ENCODE results near the gene VSTM1. TPM values are rescaled to one million over a fixed set of nuclear protein-coding genes. Genes with fewer than 3 reads are reported as not detected.

The VSTM1 gene
- polyA plus RNA-seq, 3 donors = 3.7 to 172 (median 137) TPM

DNA sequence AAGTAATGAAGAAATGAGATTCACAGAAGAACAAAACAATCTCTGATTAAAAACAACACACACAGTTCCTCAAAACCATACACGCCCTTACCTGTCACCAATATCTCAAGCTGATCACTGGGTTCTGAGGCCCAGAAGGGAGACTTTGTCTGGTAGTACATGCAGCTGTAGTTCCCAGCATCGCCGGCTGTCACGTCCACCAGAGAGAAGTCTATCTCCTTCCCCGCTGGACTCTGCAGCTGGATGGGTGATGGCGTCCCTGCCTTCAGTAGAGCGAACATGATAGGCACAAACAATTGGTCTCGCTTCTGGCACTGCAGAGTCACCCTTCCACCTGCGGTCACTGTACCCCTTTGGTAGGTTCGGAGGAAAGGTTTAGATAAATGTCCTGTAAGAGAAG lies 10.1 kb upstream of the VSTM1 start:
- DNase-seq = no peak
- no peaks in the 10 kb centered on the region for H4K20me1 ChIP-seq (ENCODE audit: insufficient read depth, low read length)
- WGBS (ENCODE audit: insufficient coverage) = 89% methylated on average over 8 of the region's 10 CpGs
- no peak overlapping the region for H3K4me3 Mint-ChIP-seq
- no peak overlapping the region for H2AFZ ChIP-seq (ENCODE audit: insufficient read depth, low read depth, low read length, poor library complexity, severe bottlenecking)
- peak overlapping the region in 1 of 7 donors; percentile 61 for H3K27ac Mint-ChIP-seq
- no peaks in the 10 kb centered on the region for H3K27me3 ChIP-seq (ENCODE audit: control insufficient read depth in 2 of 2, insufficient read depth in 2 of 2, low read length in 2 of 2)
- TF ChIP-seq, protein P1, sequence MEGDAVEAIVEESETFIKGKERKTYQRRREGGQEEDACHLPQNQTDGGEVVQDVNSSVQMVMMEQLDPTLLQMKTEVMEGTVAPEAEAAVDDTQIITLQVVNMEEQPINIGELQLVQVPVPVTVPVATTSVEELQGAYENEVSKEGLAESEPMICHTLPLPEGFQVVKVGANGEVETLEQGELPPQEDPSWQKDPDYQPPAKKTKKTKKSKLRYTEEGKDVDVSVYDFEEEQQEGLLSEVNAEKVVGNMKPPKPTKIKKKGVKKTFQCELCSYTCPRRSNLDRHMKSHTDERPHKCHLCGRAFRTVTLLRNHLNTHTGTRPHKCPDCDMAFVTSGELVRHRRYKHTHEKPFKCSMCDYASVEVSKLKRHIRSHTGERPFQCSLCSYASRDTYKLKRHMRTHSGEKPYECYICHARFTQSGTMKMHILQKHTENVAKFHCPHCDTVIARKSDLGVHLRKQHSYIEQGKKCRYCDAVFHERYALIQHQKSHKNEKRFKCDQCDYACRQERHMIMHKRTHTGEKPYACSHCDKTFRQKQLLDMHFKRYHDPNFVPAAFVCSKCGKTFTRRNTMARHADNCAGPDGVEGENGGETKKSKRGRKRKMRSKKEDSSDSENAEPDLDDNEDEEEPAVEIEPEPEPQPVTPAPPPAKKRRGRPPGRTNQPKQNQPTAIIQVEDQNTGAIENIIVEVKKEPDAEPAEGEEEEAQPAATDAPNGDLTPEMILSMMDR (IDR thresholded peaks at IDR 0.05) = no peak
- H3K9me3 ChIP-seq (replicated peaks in 1 of 2; ENCODE audit: control insufficient read depth in 1 of 2, insufficient read depth in 1 of 2, low read length in 2 of 2) = peaks cover 0 to 8% of the 10 kb centered on the region in 2 donors
- intact Hi-C loops (cut with micrococcal nuclease) = no loop called here
- H3K4me3 ChIP-seq (replicated peaks in 1 of 3; ENCODE audit: low read depth in 2 of 3, low read length in 3 of 3) = no peak overlapping the region
- H3K9ac ChIP-seq (ENCODE audit: insufficient read depth, low read length, poor library complexity, severe bottlenecking) = no peak overlapping the region
- no peaks in the 10 kb centered on the region for H3K27me3 Mint-ChIP-seq (ENCODE audit: low read depth in 3 of 3)
- peaks cover 18% of the 10 kb centered on the region for H3K4me1 Mint-ChIP-seq
- H3K4me1 ChIP-seq (ENCODE audit: control insufficient read depth in 1 of 2, insufficient read depth in 2 of 2, low read length in 2 of 2) = peaks cover 18 to 25% of the 10 kb centered on the region in 2 donors
- peaks cover 0 to 9% (median 7%) of the 10 kb centered on the region in 7 donors for H3K9me3 Mint-ChIP-seq
- H3K79me2 ChIP-seq (ENCODE audit: insufficient read depth, low read length) = no peaks in the 10 kb centered on the region
- peaks cover 0 to 7% of the 10 kb centered on the region in 2 donors for H3K36me3 Mint-ChIP-seq
- H3K36me3 ChIP-seq (replicated peaks in 1 of 2; ENCODE audit: control insufficient read depth in 1 of 2, insufficient read depth in 2 of 2, low read length in 2 of 2) = no peaks in the 10 kb centered on the region
- no peak overlapping the region for H3K27ac ChIP-seq (ENCODE audit: low read depth in 1 of 2, low read length in 2 of 2)
- no peak overlapping the region for H3K4me2 ChIP-seq (replicated peaks; ENCODE audit: extremely low read depth, low read length, poor library complexity, severe bottlenecking)

DNA sequence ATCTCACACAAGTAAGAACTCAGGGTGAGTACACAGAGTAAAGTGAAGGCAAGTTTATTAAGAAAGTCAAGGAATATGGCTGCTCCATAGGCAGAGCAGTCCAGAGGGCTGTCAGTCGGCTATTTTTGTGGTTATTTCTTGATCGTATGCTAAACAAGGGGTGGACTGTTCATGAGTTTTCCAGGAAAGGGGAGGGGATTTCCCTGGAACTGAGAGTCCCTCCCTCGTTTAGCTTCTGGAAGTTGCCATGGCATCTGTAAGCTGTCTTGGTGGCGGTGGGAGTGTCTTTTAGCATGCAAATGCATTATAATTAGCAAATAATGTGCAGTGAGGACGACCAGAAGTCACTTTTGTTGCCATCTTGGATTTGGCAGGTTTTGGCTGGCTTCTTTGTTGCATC lies 5.8 kb upstream of the VSTM1 start:
- Histone ChIP-seq H3K4me1 (ENCODE audit: control insufficient read depth in 1 of 2, insufficient read depth in 2 of 2, low read length in 2 of 2) (peaks cover 8 to 11% of the 10 kb centered on the region in 2 donors), H3K27me3 (ENCODE audit: control insufficient read depth in 2 of 2, insufficient read depth in 2 of 2, low read length in 2 of 2) (no peaks in the 10 kb centered on the region), H4K20me1 (ENCODE audit: insufficient read depth, low read length) (no peaks in the 10 kb centered on the region), H2AFZ (ENCODE audit: insufficient read depth, low read depth, low read length, poor library complexity, severe bottlenecking) (no peak overlapping the region), H3K9ac (ENCODE audit: insufficient read depth, low read length, poor library complexity, severe bottlenecking) (no peak overlapping the region), H3K27ac (ENCODE audit: low read depth in 1 of 2, low read length in 2 of 2) (no peak overlapping the region), H3K79me2 (ENCODE audit: insufficient read depth, low read length) (no peaks in the 10 kb centered on the region), H3K9me3 (replicated peaks in 1 of 2; ENCODE audit: control insufficient read depth in 1 of 2, insufficient read depth in 1 of 2, low read length in 2 of 2) (peaks cover 0 to 8% of the 10 kb centered on the region in 2 donors), H3K36me3 (replicated peaks in 1 of 2; ENCODE audit: control insufficient read depth in 1 of 2, insufficient read depth in 2 of 2, low read length in 2 of 2) (no peaks in the 10 kb centered on the region), H3K4me2 (replicated peaks; ENCODE audit: extremely low read depth, low read length, poor library complexity, severe bottlenecking) (no peak overlapping the region), H3K4me3 (replicated peaks in 1 of 3; ENCODE audit: low read depth in 2 of 3, low read length in 3 of 3) (no peak overlapping the region)
- Mint-ChIP-seq H3K27ac (no peak overlapping the region), H3K27me3 (ENCODE audit: low read depth in 3 of 3) (peaks cover 0 to 2% (median 0%) of the 10 kb centered on the region in 3 donors), H3K36me3 (peaks cover 0 to 7% of the 10 kb centered on the region in 2 donors), H3K4me3 (no peak overlapping the region), H3K4me1 (peaks cover 6% of the 10 kb centered on the region), H3K9me3 (peaks cover 0 to 11% (median 7%) of the 10 kb centered on the region in 7 donors)
- WGBS (ENCODE audit: insufficient coverage) = 85% methylated on average over 5 of the region's 5 CpGs
- TF ChIP-seq, protein P1 (IDR thresholded peaks at IDR 0.05) = no peak
- DNase-seq = no peak
- intact Hi-C loops (cut with micrococcal nuclease) = no loop called here

Measured in CD14-positive monocyte (primary cell).